GM19395 (cell line): ENCODE results near the gene ATP1A2.

Experiments
- ATAC-seq: cut with Tn5 transposase; IDR thresholded peaks from one replicate; pipeline ENCODE4 v1.9.1; 2021; ENCODE audit warnings: mild to moderate bottlenecking, moderate library complexity; ENCODE audit not compliant: unreplicated experiment

ATP1A2 gene

DNA sequence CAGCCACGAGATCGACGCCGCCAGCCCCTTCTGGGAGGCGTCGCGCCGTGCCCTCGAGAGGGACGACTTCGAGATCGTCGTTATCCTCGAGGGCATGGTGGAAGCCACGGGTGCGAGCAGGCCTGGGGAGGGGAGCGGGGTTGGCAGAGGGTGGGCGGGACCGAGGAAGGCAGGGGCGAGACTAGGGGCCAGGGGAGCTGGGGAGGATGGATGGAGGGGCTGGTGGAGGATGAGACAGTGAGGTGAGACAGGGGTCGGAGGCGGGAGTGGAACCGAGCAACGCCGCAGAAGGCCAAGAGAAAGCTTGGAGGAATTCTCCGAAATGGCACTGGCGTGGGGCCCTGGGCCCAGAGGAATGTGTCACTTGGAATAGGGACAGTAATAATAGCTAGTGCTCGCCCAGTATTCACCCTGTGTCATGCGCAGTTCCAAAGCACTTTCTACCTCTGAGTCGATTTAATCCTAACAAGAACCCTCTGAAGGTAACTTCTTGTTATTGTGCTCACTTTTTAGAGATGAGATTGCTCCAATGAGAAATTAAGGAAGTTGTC lies 30.7 kb upstream of the ATP1A2 start:
- no peak for ATAC-seq

DNA sequence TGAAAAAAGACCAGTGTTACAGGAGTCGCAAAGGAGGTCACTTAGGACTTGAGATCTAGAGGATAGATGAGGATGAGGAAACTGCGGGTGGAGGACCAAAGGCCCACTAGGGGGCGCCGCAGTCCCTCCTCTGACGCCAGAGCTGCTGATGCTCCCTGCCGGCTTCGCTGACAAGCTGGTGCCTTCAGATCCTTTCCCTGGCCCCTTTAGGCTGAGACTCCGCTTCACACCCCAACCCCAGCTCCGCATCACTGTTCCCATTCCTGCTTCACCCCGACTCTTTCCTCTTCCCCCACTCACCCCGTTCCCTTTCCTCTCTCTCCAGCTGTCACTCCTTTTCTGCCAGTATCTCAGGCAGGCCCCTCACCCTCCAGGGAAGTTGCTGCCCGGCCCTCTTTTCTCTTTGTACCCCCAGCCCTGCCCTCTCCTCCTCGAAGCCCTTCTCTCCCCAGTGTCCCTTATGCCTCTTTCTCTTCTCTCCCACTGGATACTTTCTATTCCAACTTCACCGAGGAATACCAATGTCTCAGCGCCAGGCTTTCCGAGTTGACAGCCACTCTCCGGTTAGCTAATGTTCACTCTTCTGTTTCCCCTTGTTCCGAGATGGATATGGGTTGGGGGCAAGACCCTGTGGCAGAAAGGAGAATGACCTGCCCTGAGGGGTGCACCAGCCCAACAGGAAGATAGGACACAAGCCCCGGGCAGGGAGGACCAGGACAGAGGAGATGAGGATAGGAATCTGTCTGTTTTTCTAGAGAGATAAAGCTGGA lies 29.7 kb upstream of the ATP1A2 start:
- ATAC-seq: no peak

DNA sequence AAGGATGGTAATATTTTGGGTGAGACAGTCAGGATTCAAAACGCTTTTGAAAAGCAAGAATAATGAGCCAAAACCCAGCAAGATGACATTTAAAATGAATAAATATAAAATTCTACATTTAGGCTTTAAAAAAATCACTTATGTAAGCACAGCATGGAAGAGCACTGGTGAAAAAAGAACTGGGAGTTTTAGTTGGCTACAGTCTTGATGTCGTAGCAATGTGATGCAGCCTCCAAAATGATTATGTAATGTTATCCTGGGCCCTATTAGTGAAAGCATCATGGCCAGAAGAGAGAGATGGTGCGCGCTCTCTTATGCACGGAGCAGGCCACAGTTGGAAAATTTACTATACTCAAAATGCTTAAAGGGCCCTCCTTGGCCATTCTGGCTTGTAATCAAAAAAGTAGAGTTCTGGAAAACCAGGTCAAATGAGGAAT lies 29.1 kb upstream of the ATP1A2 start:
- no peak for ATAC-seq

DNA sequence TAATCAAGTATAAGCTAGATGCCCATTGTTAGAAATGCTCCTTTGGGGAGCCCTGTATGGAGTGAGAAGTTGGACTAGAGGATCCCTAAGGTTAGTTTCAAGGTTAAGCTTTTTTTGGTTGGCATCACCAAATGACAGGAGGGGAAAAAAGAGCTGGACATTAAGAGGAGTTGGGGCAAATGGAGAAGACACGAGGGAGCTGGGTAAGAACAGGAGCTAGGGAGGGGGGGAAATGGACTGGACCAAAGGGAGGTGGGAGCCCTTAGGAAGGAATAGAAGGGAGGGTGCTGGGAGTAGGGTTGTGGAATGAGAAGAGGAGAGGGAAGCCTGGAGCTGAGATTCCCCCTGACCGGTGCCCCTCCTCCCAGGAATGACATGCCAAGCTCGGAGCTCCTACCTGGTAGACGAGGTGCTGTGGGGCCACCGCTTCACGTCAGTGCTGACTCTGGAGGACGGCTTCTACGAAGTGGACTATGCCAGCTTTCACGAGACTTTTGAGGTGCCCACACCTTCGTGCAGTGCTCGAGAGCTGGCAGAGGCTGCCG lies 28.4 kb upstream of the ATP1A2 start:
- ATAC-seq: no peak

DNA sequence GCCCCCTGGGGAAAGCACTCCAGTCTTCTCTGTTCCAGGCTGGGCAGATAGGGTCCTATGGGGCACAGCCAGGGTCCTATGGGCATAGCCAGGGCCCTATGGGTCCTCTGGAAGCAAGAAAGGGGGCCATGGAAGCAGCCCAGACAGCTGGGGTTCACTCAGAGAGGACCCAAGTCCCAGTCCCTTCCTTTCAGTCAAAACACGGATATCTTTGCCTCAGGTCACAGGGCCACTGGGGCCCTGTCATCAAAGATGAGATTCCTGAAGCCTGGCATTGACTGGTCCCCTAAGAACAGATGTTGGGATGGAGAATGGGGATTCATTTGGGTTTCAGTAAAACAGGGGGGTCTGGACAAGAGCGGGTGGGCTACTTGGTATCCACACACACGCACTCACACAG lies 25.7 kb upstream of the ATP1A2 start:
- no peak for ATAC-seq

DNA sequence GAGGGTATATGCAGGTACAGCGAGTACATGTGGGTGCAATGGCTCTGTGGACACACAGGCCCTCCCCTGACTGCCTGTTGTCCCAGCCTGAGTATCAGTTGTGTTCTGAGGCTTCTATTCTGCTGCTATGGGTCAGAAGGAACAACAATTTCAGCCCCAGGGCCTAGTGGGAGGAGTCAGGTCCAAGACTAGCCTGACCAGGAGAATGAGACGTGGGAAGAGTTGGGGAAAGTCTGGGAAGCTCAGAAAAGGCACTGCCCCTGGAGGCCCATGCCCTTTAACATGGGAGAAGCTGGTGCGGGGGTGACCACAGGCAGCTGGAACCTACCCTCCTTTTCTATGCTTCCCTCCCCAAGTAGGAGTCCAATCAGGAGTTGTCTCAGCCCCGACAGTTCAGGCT lies 24.8 kb upstream of the ATP1A2 start:
- no peak for ATAC-seq

DNA sequence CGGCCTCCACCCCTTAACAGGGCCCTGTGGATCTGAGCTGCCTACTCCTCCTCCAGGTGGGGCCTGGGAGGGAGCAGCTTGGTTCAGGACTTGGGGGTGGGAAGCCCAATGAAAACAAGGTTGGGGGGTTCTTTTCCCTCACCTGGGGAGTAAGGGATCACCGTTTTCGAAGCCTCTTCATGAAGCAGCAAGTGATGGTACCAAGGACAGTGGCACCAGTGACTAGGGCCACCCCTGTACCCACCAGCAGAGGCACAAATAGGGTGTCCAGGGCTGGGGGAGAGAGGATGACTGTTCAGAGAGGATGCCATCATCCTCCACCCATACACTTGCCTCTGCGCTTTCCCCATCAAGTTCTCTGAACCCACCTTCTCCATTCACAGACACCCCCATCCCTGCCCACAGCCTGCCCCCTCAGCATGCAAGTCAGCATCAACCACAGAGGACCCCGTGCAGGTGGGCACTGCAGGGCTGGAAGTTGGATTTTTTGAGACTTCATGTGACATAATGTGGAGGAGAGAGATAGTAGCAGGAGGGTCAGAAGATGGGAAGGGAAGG lies 23.8 kb upstream of the ATP1A2 start:
- ATAC-seq: no peak

DNA sequence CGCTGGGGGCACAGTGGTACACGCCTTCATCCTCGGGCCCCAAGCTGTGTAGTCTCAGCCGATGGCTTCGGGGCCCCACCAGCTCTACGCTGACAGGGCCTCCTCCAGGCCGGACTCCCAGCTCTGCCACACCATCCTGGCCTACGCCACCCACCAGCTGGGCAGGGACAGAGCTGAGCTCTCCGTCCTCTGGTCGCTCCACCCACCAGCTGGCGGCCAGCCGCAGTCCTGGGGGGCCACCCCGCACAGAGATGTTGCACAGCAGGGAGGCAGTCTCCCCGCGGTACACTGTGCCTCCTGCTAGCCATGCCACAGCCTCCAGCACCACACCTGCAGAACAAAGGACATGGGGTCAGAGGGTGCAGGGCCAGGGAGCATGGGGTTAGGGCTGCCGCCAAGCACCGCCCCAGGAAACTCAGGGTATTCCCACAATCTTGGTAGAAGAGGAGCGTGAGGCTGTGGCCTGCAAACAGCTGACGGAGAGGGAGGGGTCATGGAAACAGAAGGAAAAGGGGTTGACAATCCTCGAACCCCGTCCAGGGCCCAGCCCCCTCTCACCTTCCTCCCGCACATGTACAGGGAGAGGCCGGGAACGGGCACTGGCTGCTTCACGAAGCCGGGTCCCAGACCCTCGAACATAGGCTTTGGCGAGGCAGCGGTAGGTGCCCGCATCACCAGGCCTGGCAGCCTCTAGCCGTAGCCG lies 23.0 kb upstream of the ATP1A2 start:
- no peak for ATAC-seq

DNA sequence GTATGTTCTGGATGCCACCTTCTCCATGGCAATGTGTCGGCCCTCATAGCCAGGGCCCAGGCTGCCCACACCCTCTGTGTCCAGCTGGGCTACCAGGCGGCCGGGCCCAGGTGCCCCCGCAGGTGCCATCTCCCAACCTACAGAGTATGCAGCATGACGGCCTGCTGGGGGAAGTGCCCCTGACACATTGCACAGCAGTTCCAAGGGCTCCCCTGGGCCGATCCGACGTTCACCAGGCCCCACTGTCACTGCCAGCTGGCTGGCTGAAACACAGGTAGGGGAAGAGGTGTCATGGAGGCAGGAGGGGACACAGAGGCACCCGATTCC lies 22.5 kb upstream of the ATP1A2 start:
- ATAC-seq: no peak

DNA sequence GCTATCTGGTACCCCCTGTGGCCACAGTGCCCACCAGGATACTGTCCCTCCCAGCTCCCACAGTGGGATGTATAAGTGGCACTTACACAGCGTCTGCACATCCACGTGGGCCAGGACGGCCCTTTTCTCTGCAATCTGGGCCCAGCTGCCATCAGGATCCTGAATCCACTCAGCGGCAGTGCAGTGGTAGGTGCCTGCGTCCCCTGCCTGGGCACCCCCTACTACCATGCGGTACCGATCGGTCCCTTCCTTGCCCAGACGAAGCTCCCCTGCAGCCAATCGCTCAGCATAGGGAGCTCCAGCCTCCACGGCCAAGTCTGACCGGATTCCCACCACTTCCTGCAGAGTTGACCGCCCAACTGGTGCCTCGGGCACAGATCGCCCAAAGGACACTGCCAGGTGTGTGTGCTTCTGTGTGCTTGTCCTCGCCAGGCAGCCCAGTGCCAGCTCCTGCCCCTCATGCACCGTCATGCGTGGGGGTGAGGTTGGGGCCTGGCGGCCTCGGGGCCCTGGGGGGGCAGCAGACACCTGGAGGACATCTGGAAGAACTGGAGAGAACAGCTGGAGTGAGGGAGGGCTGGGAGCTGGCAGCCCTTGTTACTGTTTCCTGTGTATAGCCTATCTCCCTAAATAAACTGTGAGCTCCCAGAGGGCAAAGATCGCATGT lies 21.8 kb upstream of the ATP1A2 start:
- no peak for ATAC-seq

DNA sequence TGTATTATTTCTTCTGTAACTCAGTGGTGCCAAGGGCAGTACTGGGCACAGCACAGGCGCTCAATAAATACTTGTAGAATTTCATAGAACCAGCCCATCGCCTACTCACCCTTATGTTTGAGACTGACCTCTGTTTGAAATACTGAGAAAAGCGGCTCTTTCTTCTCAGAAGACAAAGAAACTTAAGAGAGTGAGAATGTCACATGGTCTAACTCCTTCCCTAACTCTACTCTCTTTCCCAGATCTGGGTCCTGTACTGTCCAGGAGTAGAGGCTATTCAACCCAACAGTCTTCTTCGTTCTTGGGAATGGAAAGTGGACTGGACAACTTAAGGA lies 21.3 kb upstream of the ATP1A2 start:
- ATAC-seq: no peak

DNA sequence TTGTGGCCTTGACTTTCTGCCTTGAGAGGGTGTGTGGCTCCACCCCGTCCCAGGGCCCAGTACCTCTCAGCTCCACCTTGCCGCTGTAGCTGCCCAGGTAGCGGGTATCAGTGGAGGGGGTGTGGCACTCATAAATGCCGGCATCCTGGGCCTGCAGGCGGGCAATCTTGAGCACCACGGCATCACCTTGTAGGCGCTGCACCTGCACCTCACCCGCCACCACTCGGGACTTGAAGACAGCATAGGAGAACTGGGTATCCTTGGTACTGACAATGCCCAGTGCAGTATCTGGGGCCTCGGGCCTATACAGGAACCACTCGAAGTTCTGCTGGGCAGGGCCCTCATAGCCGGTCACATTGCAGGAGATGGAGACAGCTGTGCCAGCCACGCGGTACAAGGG lies 20.8 kb upstream of the ATP1A2 start:
- ATAC-seq: no peak

DNA sequence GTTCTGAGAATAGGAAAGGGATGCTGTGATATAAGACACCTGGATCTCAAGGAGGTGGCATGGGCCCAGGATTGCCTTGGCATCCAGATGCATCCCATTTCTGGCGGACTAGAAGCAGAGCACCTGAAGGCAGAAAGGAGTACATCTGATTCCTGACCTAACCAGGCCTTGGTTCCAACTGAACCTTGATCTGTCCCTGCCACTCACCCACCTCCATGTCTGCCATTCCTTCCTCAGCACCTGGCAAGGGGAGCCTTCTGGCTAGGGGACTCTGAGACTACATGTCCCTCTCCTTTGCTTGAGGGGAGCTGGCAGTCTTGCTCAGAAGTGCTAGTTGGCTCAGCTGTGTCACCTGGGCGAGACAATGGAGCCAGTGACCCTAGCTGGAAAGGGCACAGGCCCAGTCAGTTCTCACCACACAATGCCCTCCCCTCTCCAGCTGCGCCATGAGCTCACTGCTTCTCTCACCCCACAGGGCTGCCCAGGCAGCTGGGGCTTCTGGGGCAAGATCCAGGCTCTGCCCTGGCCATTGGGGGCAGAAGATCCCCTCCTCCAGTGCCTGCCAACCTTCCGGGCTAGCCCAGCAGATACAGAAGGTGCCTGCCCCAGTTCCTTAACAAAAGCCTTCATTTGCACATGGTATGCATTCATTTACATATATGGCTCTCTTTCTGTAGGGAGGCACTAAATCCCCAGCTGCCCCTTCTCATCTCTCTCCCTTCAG lies 20.0 kb upstream of the ATP1A2 start:
- no peak for ATAC-seq

DNA sequence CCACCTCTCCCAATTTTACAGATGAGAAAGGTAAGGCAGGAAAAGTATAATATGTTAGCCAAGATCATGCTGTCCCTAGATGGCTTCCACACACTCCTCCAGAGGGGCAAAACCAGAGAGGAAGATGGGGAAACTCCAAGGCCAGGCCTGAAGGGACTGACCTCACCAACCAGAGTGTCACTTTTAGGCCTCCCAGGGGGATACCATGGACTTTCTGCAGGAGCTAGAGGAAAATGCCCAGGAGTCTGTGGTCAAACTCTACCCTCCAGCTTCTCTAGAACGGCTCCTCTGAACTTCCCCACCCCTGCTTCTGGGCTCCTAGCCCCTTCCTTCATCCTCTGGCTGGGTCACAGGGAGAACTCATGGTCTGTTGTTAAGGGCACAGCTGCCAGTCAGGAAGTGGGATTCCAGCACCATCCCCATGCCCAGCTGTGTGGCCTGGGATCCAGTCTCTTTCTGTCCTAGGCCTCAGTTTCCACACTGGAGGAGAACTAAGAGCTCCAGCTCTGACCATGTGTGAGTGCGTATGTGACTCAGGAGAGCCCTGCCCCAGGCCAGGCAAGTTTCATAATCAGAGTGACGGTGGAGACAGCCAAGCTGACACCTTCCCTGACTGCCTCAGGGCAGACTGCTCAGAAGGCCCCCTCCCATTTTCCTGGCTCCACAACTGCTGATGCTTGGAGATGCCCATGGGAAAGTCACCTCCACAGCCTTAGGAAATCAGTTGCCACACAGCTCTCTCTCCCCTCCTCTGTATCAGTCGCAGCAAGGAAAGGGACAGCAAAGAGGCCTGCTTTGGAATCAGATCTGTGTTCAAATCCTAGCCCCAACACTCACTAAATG lies 19.1 kb upstream of the ATP1A2 start:
- no peak for ATAC-seq

DNA sequence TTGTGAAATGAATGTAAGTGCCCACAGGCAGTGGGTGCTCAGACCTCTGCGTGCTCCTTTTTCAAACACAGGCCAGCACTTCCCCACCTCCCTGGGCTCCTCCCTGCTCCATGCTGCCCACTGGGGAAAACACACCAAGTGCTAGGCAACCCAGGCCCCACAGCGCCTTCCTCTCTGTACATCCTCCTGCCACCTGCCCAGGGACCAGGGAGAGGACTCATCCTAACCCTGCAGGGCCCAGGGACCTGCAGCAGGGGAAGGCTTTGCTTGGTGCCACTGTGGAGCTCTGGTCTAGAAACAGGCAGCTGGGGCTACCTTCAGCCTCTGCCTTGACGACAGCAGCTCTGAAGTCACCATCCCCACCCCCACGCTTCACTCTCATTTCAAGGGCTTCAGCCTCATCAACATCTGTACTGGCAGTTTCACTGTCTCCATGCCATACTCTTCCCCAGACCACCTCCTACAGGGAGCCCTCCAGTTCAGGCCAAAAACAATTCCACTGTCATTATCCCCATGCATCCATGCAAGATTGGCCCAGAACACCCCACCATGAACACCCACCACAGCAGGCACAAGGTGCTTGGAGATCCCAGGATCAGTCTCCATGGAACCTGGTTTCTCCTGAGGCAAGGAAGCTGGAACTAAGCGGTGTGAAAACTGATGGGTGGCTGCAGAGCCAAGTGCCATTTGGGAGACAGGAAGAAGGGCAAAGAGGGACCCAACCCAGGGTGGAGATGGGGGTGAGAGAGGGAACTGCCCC lies 18.2 kb upstream of the ATP1A2 start:
- no peak for ATAC-seq

DNA sequence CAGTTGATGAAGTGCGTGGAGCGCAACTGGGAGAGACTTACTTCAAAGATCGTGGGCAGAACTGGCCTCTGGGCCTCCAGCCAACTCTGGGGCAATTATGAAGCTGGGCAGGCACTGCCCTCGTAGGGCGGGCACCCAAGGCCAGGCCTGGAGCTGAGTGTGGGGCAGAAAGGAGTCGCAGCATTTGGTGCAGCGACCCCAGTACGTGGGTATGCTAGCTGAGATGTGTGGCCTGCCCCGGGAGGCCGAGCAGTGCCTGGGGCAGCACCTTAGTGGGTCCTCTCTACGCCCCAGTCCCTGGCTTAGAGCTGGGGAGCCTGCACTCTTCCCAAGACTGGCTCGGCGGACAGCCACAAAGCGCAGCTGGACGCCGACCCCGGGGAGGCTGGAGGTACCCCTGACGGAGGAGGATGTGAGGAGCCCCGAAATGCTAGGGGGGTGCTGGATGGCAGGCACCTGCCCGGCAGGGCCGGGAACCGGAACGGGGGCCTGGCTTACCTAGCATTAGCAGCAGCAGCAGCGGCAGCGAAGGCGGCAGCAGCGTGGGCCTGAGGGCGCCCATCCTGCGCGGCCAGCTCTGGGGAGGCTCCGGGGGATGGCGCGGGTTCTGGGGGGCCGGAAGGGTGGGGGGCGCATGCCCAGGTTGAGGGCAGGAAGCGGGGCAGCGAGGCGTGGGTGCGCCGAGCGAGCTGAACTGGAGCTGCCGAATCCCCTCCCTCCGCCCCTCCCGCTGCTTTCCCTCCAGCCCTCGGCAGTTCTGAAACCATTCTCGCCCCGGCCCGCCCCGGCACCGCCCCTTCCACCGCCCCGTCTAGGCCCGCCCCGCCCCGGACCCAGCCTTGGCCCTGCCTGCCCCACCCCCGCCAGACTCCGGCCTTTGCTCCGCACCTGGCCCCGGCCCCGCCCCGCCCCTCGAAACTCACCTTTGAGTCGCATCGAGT lies 17.4 kb upstream of the ATP1A2 start, which contains the start of gene IGSF8:
Gene IGSF8 (minus strand): TSS at position 709 of the 941 bp plus-strand sequence. CDS start 147 bp downstream, at position 562.
- peak; percentile 48 for ATAC-seq

DNA sequence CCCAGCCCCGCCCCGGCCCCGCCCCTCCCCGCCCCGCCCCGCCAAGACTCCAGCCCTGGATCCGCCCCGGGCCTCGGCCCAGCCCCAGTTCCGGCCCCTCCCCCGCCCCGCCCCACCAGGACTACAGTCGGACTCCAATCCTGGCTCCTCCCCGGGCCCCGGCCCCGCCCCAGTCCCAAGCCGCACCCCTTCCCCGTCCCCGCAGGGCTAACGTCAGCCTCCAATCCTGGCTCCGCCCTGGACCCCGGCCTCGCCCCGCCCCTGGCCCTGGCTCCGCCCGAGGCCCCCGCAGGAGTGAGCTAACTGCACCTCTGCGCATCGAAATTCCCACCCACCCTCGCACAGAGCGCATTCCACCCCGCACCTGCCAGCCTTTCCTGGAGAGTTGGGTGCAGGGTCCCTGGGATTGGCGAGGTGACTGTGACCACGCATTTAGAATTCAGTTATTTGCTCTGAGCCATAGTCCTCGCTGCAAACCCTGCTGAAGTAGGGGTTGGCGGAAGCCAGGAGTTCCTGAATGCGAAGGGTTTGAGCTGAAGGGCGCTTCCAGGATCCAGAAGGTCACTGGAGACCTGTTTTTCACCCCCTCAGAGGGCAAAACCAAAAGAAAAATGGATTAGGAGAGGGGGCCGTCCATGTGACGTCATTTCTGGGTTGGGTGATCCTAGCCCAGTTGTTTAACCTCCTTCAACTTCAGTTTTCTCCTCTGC lies 16.6 kb upstream of the ATP1A2 start:
- ATAC-seq: peak; percentile 73
